RWPE1 (cell line): ENCODE measurements around the gene TBXAS1.

Experiments used
- CTCF ChIA-PET: fragments of 350-600 bp; sonication (Branson Sonifier 250); formaldehyde crosslinking; extraction: SDS; loops from one replicate; lab custom pipeline; 2021; lab: Yijun Ruan, JAX
- POLR2A ChIA-PET: fragments of 400-600 bp; formaldehyde crosslinking; extraction: SDS; loops from one replicate; lab custom pipeline; 2020; ENCODE audit warnings: antibody characterized with exemption; ENCODE audit not compliant: low non-redundant PET; lab: Yijun Ruan, JAX
- DNase-seq: peaks from one replicate; pipeline ENCODE4 v3.0.0; 2012; ENCODE audit warnings: low spot score
- H3K27ac ChIP-seq: fragments of 450-650 bp; 2 replicates; pipeline ENCODE4 v1.5.1; 2017
- TF ChIP-seq, protein P1 (sequence below): fragments of 450-650 bp; conservative IDR thresholded peaks from 2 replicates; pipeline ENCODE4 v1.5.1; 2017; ENCODE audit warnings: low read depth, mild to moderate bottlenecking

Gene TBXAS1

DNA sequence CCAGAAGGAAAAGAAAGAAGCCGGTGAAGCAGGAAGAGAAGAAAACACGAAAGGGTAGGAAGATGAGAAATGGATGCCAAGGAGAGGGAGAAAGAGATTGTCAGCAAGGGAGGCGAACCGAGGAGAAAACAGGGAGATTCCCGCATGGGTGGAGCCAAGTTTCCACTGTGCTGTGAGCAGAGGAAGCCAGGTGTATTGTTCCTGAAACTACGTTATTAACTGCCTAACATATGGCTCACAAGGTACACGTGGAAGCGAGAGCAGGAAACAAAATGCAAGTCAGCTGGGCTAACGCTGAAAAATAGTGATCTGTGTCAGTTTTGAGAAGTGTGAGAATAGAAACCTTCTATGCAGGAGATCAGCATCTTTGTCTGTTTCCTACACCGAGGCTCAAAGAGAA is 30.8 kb upstream of the TBXAS1 start:
- no peak for DNase-seq
- ChIA-PET CTCF (no interaction called here), POLR2A (no interaction called here)
- H3K27ac ChIP-seq, result no peak overlapping the region
- TF ChIP-seq, protein P1, sequence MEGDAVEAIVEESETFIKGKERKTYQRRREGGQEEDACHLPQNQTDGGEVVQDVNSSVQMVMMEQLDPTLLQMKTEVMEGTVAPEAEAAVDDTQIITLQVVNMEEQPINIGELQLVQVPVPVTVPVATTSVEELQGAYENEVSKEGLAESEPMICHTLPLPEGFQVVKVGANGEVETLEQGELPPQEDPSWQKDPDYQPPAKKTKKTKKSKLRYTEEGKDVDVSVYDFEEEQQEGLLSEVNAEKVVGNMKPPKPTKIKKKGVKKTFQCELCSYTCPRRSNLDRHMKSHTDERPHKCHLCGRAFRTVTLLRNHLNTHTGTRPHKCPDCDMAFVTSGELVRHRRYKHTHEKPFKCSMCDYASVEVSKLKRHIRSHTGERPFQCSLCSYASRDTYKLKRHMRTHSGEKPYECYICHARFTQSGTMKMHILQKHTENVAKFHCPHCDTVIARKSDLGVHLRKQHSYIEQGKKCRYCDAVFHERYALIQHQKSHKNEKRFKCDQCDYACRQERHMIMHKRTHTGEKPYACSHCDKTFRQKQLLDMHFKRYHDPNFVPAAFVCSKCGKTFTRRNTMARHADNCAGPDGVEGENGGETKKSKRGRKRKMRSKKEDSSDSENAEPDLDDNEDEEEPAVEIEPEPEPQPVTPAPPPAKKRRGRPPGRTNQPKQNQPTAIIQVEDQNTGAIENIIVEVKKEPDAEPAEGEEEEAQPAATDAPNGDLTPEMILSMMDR, result no peak

- TF ChIP-seq, protein P1, result no peak
- DNase-seq, result no peak
- ChIA-PET CTCF (no interaction called here), POLR2A (no interaction called here)
- H3K27ac ChIP-seq, result no peak overlapping the region
Measured at GRCh38 chr7:139798892-139799291, 30.2 kb upstream of the TBXAS1 start.

GRCh38 chr7:139799586-139799985 is 29.5 kb upstream of the TBXAS1 start:
- ChIA-PET CTCF (interaction anchor here (1.0 kb wide), 1 partner anchor 21 kb away, joined by 3 read pairs; no protein-coding TSS in a partner anchor), POLR2A (no interaction called here)
- H3K27ac ChIP-seq, result no peak overlapping the region
- no peak for DNase-seq
- TF ChIP-seq, protein P1, result no peak

DNA sequence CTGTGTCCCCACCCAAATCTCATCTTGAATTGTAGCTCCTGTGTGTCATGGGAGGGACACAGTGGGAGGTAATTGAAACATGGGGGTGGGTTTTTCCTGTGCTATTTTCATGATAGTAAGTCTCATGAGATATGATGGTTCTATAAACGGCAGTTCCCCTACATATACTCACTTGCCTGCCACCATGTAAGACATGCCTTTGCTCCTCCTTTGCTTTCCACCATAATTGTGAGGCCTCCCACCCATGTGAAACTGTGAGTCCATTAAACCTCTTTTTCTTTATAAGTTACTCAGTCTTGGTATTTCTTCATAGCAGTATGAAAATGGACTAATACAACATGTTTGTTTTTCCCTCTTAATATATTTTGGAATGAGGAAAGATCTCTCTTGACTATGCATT is 24.5 kb upstream of the TBXAS1 start:
- TF ChIP-seq, protein P1, result no peak
- CTCF ChIA-PET, result no interaction called here
- H3K27ac ChIP-seq, result no peak overlapping the region
- POLR2A ChIA-PET, result no interaction called here
- no peak for DNase-seq

DNA sequence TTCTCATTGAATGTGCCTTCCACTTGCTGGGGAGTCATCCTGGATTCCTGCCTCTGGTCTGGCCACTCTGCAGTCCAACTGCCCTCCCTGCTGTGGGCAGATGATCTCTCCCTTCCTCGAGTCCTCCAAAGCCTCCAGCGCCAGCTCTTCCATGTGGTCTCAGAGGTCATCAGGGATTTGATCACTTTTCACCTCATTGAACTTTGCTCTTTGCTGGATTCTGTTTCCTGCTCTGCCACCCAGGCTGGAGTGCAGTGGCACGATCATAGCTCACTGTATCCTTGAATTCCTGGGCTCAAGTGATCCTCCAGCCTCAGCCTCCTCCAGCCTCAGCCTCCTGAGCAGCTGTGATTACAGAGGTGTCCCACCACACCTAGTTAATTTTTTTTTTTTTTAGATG is 22.1 kb upstream of the TBXAS1 start:
- ChIA-PET POLR2A (no interaction called here), CTCF (no interaction called here)
- TF ChIP-seq, protein P1, result no peak
- no peak for DNase-seq
- H3K27ac ChIP-seq, result no peak overlapping the region

DNA sequence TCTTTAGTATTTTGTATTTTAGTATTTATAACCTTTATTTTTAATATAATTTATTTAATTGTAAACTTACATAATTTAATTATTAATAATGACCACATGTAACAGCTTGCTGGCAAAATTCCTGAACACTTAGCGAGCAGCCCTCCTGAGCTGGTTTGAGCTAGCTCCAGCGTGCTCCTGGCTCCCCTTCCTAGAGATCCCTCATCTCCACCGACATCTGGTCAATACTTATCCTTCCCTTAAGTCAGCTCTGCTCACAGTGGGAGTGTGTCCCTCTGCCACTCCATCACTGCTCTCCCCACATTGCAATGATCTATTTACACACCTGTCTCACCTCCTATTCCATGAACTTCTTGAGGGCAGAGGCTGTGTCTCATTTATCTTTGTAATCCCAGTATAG is 20.6 kb upstream of the TBXAS1 start:
- no peak for DNase-seq
- no peak overlapping the region for H3K27ac ChIP-seq
- ChIA-PET CTCF (no interaction called here), POLR2A (no interaction called here)
- TF ChIP-seq, protein P1, result no peak

- POLR2A ChIA-PET, result no interaction called here
- TF ChIP-seq, protein P1, result no peak
- DNase-seq, result no peak
- CTCF ChIA-PET, result no interaction called here
- no peak overlapping the region for H3K27ac ChIP-seq
Measured at GRCh38 chr7:139808846-139809442, 20.1 kb upstream of the TBXAS1 start.
